CD4-positive, alpha-beta T cell treated with Interleukin-15 for 4 hours (primary cell): ENCODE results near the gene ANGPTL8.

Source experiments
- DNase-seq: peaks from one replicate; pipeline ENCODE4 v3.0.0-alpha.2; 2020; ENCODE audit warnings: low spot score

ANGPTL8 gene

GRCh38 chr19:11236324-11237301 lies 2.8 kb upstream of the ANGPTL8 start:
- no peak for DNase-seq

GRCh38 chr19:11237321-11237720 lies 2.1 kb upstream of the ANGPTL8 start:
- DNase-seq = no peak

DNA sequence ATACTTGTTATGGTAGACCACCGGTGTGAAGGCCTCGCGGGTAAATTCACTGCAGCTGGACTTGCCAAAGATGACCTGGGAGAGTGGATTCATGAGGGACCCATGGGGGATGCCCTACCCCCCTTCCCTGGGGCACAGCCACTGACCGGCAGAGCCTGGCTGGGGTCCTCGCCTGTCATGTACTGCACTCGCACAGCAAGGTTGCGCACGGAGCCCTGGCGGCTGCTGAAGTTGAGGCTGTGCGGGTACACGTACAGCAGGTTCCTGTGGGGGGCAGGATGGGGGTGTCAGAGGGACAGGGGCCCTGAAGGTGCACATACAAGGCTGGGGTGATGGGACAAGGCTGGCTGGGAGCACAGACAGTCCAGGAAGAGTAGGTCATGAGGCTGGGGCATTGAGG lies 1.4 kb upstream of the ANGPTL8 start:
- no peak for DNase-seq

- no peak for DNase-seq
These were observed 540 bp upstream of the ANGPTL8 start for GRCh38 chr19:11238781-11239376.

DNA sequence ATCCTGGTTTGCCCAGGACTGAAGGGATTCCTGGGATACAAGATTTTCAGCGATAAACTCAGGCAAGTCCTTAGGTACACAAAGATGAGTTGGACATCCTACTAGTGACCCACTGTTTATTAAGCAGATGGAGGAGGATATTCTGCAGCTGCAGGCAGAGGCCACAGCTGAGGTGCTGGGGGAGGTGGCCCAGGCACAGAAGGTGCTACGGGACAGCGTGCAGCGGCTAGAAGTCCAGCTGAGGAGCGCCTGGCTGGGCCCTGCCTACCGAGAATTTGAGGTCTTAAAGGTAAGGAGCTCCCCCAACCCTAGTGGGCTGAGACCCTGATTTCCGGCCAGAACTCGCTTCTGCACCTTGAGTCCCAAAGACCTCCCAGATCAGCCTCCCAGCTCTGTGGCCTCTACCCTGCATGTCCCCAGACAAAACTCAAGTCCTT lies 607 bp downstream of the ANGPTL8 start:
- DNase-seq = no peak

- no peak for DNase-seq
These were observed 2.6 kb downstream of the ANGPTL8 start for GRCh38 chr19:11242025-11242424.

DNA sequence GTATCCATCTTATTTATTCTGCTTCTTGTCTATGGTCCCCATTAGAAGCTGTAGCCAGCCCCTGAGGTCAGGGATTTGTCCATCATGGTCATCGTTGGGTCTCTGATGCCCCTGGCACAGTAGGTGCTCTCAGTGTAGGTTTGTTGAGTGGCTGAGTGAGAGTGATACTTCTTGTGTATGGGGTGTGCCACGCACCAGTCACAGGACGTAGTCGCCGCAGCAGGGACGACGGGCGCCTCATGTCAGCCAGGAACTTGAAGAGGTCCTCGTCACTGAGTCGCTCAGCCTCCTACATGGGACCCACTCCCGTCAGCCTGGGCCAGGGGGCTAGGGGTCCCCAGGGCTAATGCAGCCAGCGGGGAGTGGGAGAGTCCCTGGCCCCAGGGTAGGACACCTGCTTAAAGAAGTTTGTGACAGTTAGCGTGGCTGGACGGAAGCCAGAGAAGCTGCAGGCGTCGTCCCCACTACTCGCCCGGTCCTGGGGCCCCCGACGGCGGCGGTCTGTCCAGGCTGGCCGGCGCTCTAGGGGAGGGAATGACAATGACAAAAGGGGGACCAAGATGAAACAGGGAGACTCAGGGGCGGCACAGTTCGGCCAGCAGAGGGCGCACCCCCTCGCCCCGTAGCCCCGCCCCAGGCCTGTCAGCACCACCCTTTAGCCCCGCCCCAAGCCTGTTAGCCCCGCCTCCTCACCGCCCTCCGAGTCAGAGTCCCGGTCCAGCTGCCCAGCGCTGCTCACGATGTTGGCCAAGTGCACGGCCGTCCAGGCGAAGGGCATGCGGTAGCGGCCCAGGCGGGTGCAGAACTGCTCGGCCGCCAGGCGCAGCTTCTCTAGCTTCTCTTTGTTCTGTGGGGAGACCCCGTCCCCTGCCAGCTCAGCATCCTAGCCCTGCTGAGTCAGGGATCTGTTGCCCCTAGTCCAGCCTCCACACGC lies 3.7 kb downstream of the ANGPTL8 start:
- DNase-seq = peak; percentile 79

- no peak for DNase-seq
These were observed 4.4 kb downstream of the ANGPTL8 start for GRCh38 chr19:11243798-11244169.

DNA sequence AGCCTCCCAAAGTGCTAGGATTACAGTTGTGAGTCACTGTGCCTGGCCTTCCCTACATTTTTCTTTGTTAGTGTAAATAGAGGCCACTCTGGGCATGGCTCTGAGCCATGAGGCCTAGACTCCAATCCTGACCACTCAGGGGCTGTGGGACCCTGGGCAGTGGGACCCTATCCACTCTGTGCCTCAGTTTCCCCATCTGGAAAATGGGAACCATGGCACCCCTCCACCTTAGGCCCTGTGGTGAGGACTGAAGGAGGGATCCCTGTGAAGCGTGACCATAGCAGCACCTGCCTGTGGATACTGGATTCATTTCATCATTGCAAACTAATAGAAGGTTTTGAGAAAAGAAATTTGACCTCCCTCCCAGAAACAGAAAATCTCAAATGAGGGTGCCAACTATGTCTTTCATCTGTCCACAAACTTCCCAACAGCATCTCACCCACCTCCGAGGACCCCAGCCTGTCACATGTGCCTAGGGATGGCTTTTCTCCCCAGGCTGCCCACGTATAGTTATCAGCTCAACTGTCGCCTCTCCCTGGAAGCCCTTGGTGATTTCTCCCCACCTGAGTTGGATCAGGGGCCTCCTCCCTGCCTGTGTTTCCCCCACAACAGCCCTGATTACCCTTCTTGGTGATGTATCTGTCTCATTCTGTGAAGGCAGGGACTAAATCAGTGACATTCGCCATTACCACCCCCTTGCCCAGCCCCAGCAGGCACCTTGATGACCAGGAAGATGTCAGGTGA lies 5.6 kb downstream of the ANGPTL8 start:
- no peak for DNase-seq

GRCh38 chr19:11246941-11247340 lies 7.5 kb downstream of the ANGPTL8 start:
- no peak for DNase-seq

- DNase-seq = no peak
These were observed 8.0 kb downstream of the ANGPTL8 start for GRCh38 chr19:11247391-11247790.

GRCh38 chr19:11247934-11248333 lies 8.5 kb downstream of the ANGPTL8 start:
- DNase-seq = no peak

DNA sequence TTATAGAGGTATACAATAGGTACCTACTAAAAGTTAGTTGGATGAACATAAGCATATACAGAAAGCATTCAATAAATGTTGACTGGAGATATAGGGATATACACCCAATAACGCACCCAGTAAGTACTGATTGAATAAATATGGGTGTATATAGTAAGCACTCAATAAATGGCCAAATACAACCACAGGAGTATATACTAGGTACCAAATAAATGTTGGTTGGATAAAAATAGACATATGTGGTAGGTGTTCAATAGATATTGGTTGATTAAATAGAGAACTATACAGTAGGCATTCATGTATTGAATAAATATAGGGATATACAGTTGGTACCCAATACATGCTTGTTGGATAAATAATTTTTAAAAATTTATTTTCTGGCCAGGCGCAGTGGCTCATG lies 9.4 kb downstream of the ANGPTL8 start:
- DNase-seq = no peak

DNA sequence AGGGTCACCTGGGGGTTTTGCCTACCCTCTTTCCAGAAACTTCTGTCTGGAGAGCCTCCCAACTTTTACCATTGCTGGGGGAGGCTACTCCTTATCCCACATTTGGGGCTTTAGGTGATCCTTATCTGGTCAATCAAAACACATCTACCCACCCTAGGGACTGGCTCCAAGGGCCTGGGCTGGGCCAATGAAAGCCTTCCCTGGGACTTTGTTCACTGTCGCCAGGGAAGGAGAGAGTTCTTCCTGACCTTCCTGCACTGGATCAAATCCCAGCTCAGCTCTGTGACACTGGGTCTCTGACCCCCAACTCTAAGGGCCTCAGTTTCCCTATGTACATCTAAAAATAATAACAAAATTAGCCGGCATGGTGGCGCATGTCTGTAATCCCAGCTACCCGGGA lies 11.8 kb downstream of the ANGPTL8 start:
- no peak for DNase-seq

- DNase-seq = no peak
These were observed 12.4 kb downstream of the ANGPTL8 start for GRCh38 chr19:11251650-11252314.

DNA sequence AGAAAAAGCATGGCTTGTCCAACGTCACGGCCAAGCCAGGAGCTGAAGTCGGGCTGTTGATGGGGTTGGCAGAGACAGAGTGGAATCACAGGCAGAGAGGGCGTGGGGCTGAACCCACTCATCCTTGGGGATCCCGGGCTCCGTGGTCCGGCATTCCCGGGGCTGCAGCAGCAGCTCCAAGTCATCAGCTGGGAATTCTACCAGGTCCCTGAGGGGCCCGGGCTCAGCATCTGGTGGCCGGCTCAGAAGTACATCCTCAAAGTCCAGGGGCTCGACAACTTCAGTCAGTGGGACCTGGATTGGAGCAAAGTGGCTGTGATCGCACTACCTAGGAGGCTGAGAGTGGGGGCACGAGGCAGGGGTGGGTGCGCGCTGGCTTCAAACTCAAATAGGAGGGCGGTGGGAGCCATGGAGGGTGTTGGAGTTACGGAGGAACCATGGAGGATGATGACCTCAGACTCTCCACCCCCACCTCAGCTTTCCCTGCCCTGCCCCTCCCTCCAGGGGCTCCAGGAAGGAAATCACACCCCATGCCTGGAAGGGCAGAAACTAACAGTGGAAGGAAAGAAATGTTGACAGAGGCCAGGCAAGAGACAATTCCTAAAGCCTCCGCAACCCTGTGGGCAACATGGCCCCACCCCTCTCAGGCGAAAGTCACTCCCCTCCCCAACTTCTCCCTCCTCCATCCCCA lies 13.4 kb downstream of the ANGPTL8 start:
- DNase-seq = no peak

- DNase-seq = no peak
These were observed 15.2 kb downstream of the ANGPTL8 start for GRCh38 chr19:11254666-11255065.

DNA sequence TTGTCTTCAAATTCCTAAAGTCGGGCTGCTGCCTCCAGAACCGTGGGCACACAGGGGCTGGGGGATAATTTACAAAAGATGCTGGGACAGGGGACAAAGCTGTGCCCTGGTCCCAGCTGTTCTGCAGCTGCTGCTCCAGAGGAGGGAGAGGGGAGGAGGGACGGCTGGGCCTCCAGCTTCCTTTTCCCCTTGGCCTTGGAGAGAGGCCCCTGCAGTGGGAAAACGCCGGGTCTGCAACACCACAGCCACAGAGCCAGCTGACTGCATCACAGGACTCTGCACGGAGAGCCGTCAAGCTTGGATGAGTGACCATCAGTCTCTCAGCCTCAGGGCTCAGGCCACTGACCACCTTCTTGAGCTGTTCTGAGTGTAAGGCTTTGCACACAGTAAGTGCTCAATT lies 16.8 kb downstream of the ANGPTL8 start:
- no peak for DNase-seq

- DNase-seq = no peak
These were observed 18.5 kb downstream of the ANGPTL8 start for GRCh38 chr19:11257846-11258380.

GRCh38 chr19:11260996-11261395 lies 21.6 kb downstream of the ANGPTL8 start:
- DNase-seq = no peak
